Activated CD8-positive, alpha-beta T cell treated with anti-CD3 and anti-CD28 coated beads, Interleukin-2, amount 10 ng/mL, durations not matched to agents 7 days and 5 days (primary cell): ENCODE results near the gene ELFN1. TPM values are rescaled to one million over a fixed set of nuclear protein-coding genes. Genes with fewer than 3 reads are reported as not detected.

ENCODE experiments used
- ATAC-seq: fragments of 150-1000 bp; cut with Tn5 transposase; one replicate; pipeline ENCODE4 v1.10.0; 2021; ENCODE audit warnings: moderate library complexity
- CTCF ChIA-PET: fragments of 350-600 bp; sonication (Branson Sonifier 250); formaldehyde crosslinking; loops from one replicate; lab custom pipeline; 2021; ENCODE audit warnings: antibody characterized with exemption; lab: Charles Lee
- POLR2A ChIA-PET: fragments of 350-600 bp; sonication (Branson Sonifier 250); formaldehyde crosslinking; loops from one replicate; lab custom pipeline; 2021; ENCODE audit warnings: antibody characterized with exemption; lab: Charles Lee
- DNase-seq: peaks from one replicate; pipeline ENCODE4 v3.0.0-alpha.2; 2020
- H3K27ac Mint-ChIP-seq: one replicate; pipeline ENCODE4 v1.8.0; 2021; ENCODE audit warnings: mild to moderate bottlenecking, mixed read lengths
- H3K27me3 Mint-ChIP-seq: one replicate; pipeline ENCODE4 v1.8.0; 2021; ENCODE audit warnings: low read depth, mixed read lengths
- H3K36me3 Mint-ChIP-seq: one replicate; pipeline ENCODE4 v1.8.0; 2021; ENCODE audit warnings: low read depth, mixed read lengths
- H3K4me1 Mint-ChIP-seq: one replicate; pipeline ENCODE4 v1.8.0; 2021; ENCODE audit warnings: low read depth, mixed read lengths
- H3K4me3 Mint-ChIP-seq: one replicate; pipeline ENCODE4 v1.8.0; 2021; ENCODE audit warnings: mild to moderate bottlenecking, mixed read lengths
- H3K9me3 Mint-ChIP-seq: one replicate; pipeline ENCODE4 v1.8.0; 2022; ENCODE audit warnings: mixed read lengths; ENCODE audit not compliant: insufficient read depth
- total RNA-seq, 2 experiments: library from RNA; stranded (reverse); gene quantifications; one replicate each; pipeline ENCODE4 v1.2.3, GENCODE V29; 2021

ELFN1 gene
- total RNA-seq, 2 experiments from 2014 or later, result not detected

DNA sequence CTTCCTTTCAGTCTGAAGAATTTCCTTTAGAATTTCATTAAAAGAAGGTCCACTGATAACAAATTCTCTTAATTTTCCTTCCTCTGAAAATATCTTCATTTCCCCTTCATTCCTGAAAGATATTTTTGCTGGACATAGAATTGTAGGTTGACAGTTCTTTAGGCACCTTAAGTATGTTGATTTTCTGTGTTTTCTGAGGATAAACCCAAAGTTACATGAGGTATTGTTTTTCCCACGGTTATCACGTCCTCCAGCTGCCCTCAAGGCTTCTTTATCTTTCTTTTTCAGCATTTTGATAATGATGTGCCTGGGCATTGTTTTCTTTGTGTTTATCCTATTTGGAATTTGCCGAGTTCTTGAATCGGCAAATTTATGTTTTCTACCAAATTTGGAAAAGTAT is 105.3 kb downstream of the ELFN1 start:
- H3K27ac Mint-ChIP-seq, result no peak overlapping the region
- ChIA-PET POLR2A (no interaction called here), CTCF (no interaction called here)
- peaks cover 13% of the 10 kb centered on the region for H3K9me3 Mint-ChIP-seq
- H3K4me1 Mint-ChIP-seq, result no peaks in the 10 kb centered on the region
- H3K36me3 Mint-ChIP-seq, result no peaks in the 10 kb centered on the region
- ATAC-seq (no peak), DNase-seq (no peak)
- H3K27me3 Mint-ChIP-seq, result peaks cover 7% of the 10 kb centered on the region
- no peak overlapping the region for H3K4me3 Mint-ChIP-seq

DNA sequence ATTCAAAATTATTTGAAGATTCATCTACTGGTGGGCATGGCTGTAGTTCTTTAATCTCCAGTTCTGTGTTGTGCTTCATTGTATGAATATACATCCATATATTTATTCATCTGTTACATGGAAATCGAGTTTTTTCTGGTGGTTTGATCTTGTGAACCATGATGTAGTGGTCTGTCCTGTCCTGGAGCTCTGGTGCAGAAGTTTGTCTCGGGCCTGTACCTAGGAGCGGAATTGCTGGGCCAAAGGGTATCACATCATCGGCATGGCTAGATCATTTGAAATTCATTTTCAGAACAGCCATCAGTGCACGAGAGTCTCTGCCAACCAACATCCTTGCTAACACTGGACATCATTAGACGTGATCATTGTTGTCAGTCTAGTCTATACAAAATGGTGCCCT is 107.0 kb downstream of the ELFN1 start:
- peaks cover 13% of the 10 kb centered on the region for H3K9me3 Mint-ChIP-seq
- ChIA-PET POLR2A (no interaction called here), CTCF (no interaction called here)
- H3K36me3 Mint-ChIP-seq, result no peaks in the 10 kb centered on the region
- no peak for ATAC-seq
- no peak overlapping the region for H3K4me3 Mint-ChIP-seq
- H3K27ac Mint-ChIP-seq, result no peak overlapping the region
- H3K27me3 Mint-ChIP-seq, result peaks cover 7% of the 10 kb centered on the region
- no peak for DNase-seq
- H3K4me1 Mint-ChIP-seq, result no peaks in the 10 kb centered on the region

DNA sequence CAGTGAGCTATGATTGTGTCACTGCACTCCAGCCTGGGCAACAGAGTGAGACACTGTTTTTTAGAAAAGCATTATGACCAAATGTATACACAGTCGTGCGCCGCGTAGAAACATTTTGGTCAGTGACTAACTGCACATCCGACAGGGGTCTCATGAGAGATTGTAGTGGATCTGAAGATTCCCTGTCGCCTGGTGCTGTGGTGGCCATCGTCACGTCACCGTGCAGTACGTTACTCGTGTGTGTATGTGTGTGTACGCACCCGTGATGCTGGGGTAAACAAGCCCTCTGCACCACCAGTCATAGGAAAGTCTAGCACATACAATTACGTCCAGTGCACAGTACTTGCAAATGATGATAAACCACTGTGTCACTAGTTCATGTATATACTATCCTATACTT is 109.4 kb downstream of the ELFN1 start:
- H3K4me1 Mint-ChIP-seq, result no peaks in the 10 kb centered on the region
- CTCF ChIA-PET, result no interaction called here
- peaks cover 13% of the 10 kb centered on the region for H3K9me3 Mint-ChIP-seq
- ATAC-seq (no peak), DNase-seq (no peak)
- H3K27ac Mint-ChIP-seq, result no peak overlapping the region
- POLR2A ChIA-PET, result no interaction called here
- H3K27me3 Mint-ChIP-seq, result peaks cover 11% of the 10 kb centered on the region
- no peak overlapping the region for H3K4me3 Mint-ChIP-seq
- H3K36me3 Mint-ChIP-seq, result no peaks in the 10 kb centered on the region

DNA sequence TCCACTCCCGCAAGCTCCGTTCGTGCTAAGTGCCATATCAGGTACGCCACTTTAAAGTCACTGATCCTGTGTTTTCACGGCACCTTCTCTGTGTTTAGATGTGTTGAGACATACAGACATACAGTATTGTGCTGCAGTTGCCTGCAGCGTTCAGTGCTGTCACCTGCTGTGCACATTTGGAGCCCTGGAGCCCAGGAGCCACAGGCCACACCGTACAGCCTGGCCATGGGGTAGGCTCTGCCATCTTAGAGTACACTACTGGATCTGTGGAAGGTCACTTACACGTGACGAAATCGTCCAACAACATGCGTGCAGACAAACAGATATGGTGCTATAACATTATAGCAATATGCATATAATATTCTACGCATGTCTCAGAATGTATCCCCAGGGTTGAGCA is 111.3 kb downstream of the ELFN1 start:
- ATAC-seq (no peak), DNase-seq (no peak)
- Mint-ChIP-seq H3K4me3 (no peak overlapping the region), H3K4me1 (no peaks in the 10 kb centered on the region), H3K27ac (no peak overlapping the region), H3K36me3 (peaks cover 2% of the 10 kb centered on the region), H3K27me3 (peaks cover 6% of the 10 kb centered on the region), H3K9me3 (peaks cover 7% of the 10 kb centered on the region)
- CTCF ChIA-PET, result no interaction called here
- POLR2A ChIA-PET, result no interaction called here

DNA sequence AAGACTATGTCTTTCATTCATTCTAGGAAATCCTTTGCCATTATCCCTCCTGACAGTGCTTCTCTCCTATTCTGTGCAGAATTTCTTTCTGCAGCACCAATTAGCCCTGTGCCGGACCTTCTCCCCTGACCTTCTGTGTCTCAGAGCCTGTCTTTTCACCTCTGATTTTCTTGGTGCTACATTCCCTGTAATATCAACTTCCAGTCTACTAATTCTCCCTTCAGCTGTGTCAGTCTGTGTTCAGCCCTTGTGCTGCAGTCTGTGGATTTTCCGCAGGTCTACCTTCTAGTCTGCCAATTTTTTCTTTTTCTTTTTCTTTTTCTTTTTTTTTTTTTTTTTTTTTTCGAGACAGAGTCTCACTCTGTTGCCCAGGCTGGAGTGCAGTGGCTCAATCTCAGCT is 115.8 kb downstream of the ELFN1 start:
- ChIA-PET CTCF (no interaction called here), POLR2A (no interaction called here)
- no peak for ATAC-seq
- Mint-ChIP-seq H3K27me3 (peaks cover 8% of the 10 kb centered on the region), H3K36me3 (peaks cover 2% of the 10 kb centered on the region), H3K4me3 (no peak overlapping the region), H3K27ac (no peak overlapping the region), H3K9me3 (peaks cover 13% of the 10 kb centered on the region), H3K4me1 (no peaks in the 10 kb centered on the region)
- no peak for DNase-seq

DNA sequence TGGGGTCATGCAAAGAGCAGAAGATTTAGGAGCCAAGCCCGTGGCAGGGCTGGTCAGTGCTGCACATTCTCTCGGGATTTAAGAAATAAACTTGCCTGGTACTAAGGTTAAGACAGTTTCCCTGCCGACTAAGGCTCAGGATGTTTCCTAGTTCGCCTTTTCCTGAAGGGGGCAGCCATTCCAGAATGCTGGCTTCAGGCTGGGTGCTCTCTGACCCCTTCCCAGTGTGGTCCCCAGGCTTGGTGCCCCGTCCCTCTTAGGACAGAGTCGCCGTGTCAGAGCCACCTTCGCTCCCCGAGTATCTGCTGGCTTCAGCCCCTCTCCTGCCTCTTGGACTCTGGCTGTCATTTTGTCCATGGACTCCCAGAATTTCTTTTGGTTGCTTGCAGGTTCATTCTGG is 117.2 kb downstream of the ELFN1 start:
- ChIA-PET CTCF (no interaction called here), POLR2A (no interaction called here)
- Mint-ChIP-seq H3K36me3 (peaks cover 2% of the 10 kb centered on the region), H3K4me3 (no peak overlapping the region), H3K27me3 (peaks cover 8% of the 10 kb centered on the region), H3K27ac (no peak overlapping the region), H3K4me1 (no peaks in the 10 kb centered on the region), H3K9me3 (peaks cover 13% of the 10 kb centered on the region)
- no peak for DNase-seq
- no peak for ATAC-seq

DNA sequence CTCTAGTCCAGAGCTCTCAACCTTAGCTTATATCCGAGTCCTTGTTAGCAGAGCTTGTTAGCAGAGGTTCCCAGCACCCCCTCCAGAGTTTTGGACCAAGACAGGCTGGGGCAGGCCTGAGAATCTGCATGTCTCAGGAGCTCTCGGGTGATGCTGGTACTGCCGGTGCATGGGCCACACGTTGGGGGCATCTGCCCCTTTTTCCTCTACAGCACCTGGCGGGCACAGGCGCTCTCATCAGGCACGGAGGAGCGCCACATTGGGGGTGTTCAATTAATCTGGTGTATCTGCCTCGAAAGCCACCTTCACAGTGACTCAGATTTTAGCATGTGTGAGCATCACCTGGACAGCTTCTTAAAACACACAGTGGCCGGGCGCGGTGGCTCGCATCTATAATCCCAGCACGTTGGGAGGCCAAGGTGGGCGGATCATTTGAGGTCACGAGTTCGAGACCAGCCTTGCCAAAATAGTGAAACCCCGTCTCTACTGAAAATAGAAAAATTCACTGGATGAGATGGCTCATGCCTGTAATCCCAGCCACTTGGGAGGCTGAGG is 117.7 kb downstream of the ELFN1 start:
- CTCF ChIA-PET, result no interaction called here
- ATAC-seq, result no peak
- POLR2A ChIA-PET, result no interaction called here
- no peak overlapping the region for H3K27ac Mint-ChIP-seq
- DNase-seq, result no peak
- H3K4me1 Mint-ChIP-seq, result no peaks in the 10 kb centered on the region
- H3K27me3 Mint-ChIP-seq, result peaks cover 5% of the 10 kb centered on the region
- H3K36me3 Mint-ChIP-seq, result peaks cover 2% of the 10 kb centered on the region
- peaks cover 13% of the 10 kb centered on the region for H3K9me3 Mint-ChIP-seq
- H3K4me3 Mint-ChIP-seq, result no peak overlapping the region

DNA sequence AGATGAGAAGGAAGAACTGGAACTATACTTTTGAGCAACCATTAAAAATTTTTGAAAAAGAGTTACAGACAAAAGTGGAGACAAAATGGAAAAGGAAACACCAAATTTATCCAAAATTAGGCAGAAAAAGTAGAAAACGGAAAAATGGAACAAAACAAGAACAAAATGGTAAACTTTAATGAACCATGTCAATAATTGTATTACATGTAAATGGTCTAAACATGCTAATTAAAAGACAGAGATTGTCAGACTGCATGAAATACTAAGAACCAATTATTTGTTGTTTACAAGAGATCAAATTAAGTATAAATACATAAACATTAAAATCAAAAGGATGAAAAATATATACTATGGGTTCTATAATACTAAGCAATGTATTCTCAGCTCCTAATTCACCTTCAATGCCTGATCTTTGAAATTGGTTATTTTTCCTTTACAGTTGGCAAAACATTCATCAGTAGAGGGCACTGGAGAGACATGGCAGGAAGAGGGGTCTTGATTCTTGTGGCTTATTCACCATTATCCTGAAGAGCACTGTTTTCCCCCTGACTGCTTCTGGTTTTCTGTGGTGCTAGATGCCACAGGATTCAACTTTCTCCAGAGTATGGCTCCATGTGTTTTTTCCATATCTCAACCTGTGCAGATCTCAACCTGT is 124.9 kb downstream of the ELFN1 start:
- Mint-ChIP-seq H3K27me3 (peaks cover 22% of the 10 kb centered on the region), H3K27ac (no peak overlapping the region), H3K9me3 (peaks cover 10% of the 10 kb centered on the region), H3K36me3 (no peaks in the 10 kb centered on the region), H3K4me1 (no peaks in the 10 kb centered on the region), H3K4me3 (no peak overlapping the region)
- no peak for DNase-seq
- ChIA-PET CTCF (interaction anchor here (0.8 to 1.4 kb wide), 2 partner anchors 363 to 454 kb away, joined by 3 to 5 read pairs; no protein-coding TSS in a partner anchor), POLR2A (no interaction called here)
- ATAC-seq, result no peak

Other genes with a start within 250 kb of the ELFN1 start
- 1 to 10 TPM; 1.9 to 2.2 TPM for gene MICALL2, start 210.8 kb upstream of the ELFN1 start, total RNA-seq
- 100 to 1,000 TPM; 105 to 112 TPM for gene INTS1, start 165.9 kb upstream of the ELFN1 start, total RNA-seq
- 10 to 100 TPM; 22.6 to 23.9 TPM for gene MAFK, start 139.6 kb upstream of the ELFN1 start, total RNA-seq
- not detected for gene TMEM184A, start 114.1 kb upstream of the ELFN1 start, total RNA-seq
- gene PSMG3, start 100.2 kb upstream of the ELFN1 start, total RNA-seq, result 10 to 100 TPM; 33.1 to 33.3 TPM